SH-SY5Y (cell line): ENCODE results near the gene ABHD17C.

ENCODE experiments used
- GATA2 ChIP-seq: IDR thresholded peaks from 2 replicates; pipeline ENCODE4 v1.6.1; 2011; ENCODE audit warnings: mild to moderate bottlenecking, low read depth, low read length
- GATA3 ChIP-seq: IDR thresholded peaks from 2 replicates; pipeline ENCODE4 v1.6.1; 2011; ENCODE audit warnings: low read depth, mild to moderate bottlenecking, low read length, moderate library complexity

Gene ABHD17C

DNA sequence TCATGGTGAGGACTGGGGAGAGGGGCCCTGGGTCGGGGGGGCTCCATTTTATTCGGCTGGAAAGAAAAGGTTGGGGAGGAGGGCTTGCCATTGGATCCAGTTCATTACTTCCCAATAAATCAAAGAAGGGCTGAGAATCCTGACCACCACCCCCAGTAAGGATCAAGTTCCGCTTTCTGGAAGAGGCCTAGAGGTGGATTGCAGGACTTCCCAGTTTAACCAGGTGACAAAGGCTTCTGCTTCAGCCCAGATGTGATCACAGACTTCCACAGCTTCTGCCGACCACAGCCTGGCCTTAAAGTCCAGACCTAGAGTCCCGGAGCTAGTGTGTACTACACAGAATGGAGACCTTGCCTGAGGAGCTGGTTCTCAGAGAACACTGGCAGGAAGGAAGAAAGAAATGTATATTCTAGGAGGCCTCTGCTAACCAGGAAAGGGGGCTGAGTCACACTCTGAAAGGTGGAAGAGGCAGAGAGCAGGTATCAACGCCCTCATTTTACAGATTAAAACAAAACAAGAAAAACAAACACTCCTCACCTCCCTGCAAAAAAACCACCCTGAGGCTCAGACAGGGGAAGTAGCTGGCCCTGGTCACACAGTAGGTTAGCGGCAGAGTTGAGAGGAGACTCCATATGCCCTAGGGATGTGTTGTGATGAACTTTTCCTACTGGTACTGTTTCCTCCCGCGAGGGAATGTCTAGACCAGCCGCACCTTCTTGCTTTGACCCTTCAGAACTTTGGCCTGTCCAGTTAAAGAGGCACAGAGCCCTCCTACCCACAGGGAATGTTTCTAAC is 82.9 kb downstream of the ABHD17C start:
- TF ChIP-seq GATA2 (no peak), GATA3 (no peak)

DNA sequence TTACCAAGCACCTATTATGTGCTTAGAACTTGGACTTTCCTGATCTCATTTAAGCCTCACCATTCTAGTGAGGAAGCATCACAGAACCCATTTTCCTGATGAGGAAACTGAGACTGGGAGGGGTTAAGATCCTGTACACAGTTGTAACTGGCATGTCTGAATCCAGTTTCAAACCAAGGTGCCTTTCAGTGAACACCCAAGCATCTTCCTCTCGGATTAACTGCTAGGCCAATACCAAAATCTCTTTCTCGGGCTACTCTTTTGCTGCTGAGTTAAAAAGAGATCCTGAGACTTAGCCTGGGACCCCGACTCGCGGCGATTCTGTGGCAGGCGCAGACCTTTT is 83.5 kb downstream of the ABHD17C start:
- TF ChIP-seq GATA2 (no peak), GATA3 (no peak)

DNA sequence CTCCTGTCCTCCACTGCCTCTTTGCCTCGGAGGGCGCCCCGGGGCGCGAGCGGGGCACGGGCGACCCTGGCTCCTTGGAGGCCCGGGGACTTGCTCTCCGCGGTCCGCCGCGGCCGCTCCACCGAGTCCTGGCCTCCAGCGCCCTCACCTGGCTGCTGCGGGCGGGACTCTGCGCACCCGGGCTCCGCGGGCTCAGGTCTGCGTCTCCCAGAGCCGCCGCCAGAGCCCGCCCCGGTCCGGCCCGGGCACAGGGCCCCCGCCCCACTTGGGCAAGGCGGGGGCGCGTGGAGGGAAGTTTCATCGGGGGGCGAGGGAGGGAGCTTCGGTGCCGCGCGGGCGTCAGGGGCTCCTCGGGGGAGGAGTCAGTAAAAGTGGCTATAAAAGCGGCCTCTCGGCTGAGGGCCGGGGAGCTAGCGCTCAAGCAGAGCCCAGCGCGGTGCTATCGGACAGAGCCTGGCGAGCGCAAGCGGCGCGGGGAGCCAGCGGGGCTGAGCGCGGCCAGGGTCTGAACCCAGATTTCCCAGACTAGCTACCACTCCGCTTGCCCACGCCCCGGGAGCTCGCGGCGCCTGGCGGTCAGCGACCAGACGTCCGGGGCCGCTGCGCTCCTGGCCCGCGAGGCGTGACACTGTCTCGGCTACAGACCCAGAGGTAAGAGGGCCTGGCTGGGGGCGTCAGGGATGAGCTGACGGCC is 84.0 kb downstream of the ABHD17C start, which contains the start of gene CEMIP:
CEMIP (plus strand) TSS at position 407 of the 694 bp plus-strand sequence. CDS start 94,510 bp downstream, outside the sequence.
- TF ChIP-seq GATA2, result no peak
- TF ChIP-seq GATA3, result no peak

DNA sequence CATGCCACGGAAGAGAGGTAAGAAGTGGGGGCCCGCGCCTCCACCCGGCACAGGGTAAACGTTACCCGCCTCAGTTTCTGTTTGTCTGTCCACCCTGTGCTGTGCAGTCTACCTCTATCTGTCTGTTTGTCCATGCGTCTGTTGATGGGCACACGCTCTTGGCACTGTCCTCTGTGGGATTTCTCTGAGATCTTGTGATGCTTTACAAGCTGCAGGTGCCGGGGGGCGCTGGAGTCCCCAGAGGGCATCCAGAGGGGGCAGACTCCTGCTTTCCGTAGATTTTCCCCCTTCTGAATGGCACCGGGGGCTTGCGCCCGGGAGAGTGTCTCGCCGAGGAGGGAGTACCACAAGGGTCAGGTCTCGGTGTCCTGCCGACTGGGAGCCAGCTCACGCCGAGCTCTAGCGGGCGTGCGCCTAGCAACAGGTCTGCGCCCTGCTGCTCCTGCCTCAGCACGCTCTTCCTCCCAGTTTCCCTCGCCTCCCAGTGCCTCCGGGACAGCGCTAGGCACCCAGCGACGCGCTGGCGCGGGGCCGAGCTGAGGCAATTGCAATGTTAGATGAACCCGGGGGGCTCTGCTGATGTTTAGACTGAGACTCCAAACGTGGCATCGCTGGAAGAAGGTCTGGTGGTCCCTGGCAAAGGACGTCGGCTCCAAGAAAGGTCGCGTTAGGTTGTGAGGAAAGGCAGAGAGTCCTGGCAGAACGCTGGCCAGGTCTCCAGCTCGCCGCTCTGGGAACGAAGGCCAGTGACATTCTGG is 84.7 kb downstream of the ABHD17C start:
- TF ChIP-seq GATA2, result no peak
- TF ChIP-seq GATA3, result no peak

DNA sequence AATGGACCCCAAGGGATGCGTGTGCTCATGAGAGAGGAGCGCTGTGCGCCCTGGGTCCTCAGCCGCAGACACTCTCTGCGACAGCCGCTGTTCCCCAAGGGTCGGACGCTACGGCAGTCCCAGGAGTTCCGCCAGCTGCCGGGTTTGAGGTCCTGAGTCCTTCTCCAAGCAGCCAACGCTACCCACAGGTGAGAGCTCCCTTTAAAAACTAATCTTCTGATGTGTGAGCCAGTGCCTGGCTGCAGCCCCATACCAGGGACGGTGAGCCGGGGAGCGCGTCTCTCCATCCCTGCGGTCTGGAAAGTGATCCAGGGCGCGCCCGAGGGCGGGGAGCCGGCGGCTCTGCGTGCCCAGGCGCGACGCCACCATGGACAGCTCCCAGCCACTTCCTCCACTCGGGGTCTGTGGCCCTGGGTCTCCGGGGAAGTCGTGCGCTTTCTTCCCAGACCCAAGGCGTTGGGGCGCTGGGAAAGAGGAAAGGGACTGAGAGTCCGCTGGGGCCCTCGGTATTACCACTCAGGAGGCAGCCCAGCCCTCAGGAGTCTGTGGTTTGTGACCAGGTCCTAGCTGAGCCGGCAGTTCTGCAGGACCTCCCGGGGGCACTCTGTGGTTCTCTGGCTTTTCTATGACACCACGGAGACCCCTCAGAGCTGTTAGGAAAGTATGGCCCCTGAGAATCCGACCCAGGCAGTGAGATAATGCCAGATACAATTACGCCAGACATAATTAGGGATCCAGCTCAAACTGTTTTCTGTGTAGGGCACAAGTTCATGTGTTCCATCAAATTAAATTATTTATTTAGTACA is 85.5 kb downstream of the ABHD17C start:
- no peak for TF ChIP-seq GATA2
- TF ChIP-seq GATA3, result no peak

DNA sequence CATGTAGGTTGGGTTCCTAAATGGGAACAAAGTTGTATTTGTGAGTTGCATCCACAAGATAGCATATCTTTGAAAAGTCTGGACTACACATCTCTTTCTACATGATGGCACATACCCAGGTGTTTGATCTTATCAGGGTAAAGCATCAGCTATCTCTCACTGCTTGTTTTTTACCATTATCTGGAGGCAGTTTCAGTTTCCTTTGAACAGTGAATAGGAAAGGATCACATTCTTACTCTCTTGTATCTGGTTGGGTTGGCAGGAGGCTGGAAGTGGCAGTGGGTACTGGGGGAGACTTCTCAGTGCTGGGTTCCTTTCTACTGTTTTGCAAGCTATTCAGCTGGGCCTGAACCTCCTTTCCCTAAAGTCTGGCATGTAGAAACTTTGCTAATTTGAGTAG is 88.2 kb downstream of the ABHD17C start:
- TF ChIP-seq GATA3 (no peak), GATA2 (no peak)

DNA sequence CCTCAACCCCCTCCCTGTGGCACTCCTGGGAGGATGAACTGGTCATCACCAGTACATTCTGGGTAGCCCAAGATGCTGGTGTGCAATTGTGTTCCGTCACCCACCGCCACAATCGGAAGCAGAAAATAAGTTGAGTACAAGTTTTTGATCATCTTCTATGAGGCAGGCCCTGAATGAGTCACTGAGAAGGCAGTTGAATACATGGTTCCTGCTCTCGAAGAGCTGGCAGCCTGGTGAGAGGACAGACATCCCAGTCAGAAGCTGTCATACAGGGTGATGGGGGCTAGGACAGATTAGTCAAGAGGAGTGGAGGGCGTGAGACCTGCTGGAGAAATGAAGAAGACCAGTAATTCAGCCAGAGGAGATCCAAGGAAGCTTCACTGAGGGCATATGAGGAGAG is 90.2 kb downstream of the ABHD17C start:
- TF ChIP-seq GATA3 (no peak), GATA2 (no peak)

DNA sequence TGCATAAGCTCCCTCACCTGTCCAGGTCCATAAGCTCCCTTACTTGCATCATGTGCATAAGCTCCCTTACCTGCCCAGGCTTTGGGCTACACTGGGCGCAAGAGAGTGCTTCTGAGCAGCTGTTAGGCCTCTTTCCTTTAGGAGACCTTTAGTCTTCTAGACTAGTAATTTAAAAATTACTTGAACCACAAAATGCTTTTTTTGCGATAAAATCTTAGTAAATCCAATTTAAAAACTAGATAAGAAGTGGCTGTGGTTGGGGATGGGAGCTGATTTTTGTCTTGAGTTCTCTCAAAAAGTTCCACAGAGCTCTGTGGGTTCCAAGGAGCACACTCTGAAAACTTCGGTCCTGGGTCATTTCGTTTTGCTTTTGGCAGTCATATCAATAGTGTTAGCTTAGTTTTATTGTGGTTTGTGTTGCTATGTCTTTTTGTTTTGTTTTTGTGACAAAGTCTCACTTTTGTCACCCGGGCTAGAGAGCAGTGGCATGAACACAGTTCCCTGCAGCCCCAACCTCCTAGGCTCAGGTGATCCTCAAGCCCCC is 90.8 kb downstream of the ABHD17C start:
- TF ChIP-seq GATA3 (no peak), GATA2 (no peak)

DNA sequence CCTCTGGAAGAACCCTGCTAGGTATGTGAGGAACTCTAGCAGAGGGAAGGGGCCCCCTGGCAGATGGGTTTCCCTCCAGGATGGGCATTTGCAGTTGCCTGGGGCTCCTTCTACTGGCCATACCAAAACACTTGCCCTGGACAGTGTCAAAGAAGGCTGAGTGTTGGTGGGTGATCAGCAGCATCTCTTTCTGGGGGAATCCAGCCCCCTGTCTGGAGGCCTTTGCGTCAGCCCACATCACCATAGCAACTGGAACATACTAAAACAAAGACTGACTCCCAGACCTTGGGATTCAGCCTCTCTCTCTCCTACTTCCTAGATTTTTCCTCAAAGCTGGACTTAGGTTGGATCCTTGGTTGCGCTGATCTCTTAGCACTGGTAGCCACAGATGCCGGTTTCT is 92.2 kb downstream of the ABHD17C start:
- no peak for TF ChIP-seq GATA2
- TF ChIP-seq GATA3, result no peak

DNA sequence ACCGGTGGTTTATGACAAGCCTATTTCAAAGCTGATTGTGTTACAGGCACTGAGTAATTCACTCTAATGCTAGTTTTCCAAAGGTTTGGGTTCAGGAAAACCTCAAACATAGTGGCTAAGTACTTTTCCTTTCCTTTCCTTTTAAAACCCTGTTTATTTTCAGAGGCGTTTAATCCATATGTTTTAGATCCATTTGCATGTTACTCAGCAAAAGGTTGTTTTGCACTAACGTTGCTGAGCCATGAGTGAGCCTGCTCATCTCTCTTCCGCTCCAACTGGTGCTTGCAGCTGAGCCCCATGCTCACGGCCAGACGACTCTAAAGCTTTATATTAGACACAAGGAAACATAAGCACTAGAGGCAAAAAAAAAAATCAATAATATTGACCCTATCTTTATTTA is 93.4 kb downstream of the ABHD17C start:
- TF ChIP-seq GATA2 (no peak), GATA3 (no peak)

DNA sequence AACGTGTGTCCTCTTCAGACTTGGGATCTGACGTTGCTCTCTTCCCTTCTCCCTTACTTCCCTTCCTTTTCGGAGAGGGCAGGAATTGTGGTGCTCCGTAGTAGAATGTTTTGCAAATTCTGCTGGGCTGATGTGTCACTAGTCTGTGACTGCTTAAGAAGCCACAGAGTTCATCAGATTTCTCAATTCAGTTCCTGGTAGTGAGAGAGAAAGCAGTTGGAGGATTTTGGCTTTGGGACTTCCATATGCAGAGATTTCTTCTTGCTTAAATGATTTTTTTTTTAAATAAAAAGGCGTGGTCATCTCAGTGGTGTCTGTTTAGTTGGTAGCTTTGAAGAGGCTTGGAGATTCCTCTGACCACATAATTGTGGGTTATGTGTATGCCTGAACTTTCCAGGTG is 94.2 kb downstream of the ABHD17C start:
- TF ChIP-seq GATA2, result no peak
- no peak for TF ChIP-seq GATA3

DNA sequence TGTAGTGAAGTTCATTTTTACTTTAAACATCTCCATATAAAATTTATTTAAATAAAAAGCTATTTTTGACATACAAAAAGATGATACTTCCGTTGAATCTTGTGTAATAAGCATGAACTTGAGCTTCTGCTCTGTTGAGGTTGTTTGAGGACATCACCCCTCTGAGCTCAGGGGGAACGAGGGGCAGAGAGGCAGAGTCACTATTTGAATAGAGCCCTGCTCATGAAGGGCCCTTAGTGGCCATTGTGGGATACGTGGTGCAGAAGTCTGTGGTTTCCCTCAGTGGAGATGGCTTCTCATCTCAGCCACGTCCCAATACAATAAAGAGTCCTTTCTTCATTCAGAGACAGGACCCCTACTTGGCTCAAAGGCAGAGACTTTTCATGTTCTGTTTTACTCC is 94.7 kb downstream of the ABHD17C start:
- no peak for TF ChIP-seq GATA3
- TF ChIP-seq GATA2, result no peak

DNA sequence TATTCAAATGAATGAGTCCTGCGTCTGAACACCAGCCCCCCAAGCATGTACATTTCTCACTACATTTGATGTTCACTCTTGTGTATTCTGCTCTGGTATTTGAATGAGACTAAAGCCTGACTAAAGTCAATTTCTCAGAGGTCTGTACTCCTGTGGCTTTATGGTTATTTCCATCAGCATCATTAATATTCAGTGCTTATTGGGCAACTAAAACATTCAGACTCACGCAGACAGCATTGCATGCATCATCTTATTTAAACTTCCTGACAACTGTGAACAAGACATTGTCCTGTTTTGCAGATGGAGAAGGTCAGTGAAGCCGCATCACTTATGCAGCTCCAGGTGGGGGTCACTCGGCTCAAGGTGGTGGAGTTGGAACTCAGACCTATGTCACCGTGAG is 95.1 kb downstream of the ABHD17C start:
- no peak for TF ChIP-seq GATA2
- no peak for TF ChIP-seq GATA3
